ENCODE data around the gene GNAI1.
"Not testable (repeated sequence)": the region's sequence is repeated elsewhere in the genome, so short reads cannot be mapped to it uniquely, and the experiment has no call there.

GRCh38 chr7:80157770-80158169 is 23.1 kb downstream of the GNAI1 start:
- not testable (repeated sequence) for TF ChIP-seq CTCF, POLR2A (IDR thresholded peaks at IDR 0.05)
